GM08714 (cell line): ENCODE measurements around the gene RIMBP2.

Experiments used
- H3K4me3 ChIP-seq: fragments of 200-500 bp; sonication (Bioruptor generic); 2 replicates; pipeline ENCODE4 v1.5.1; 2014; ENCODE audit warnings: mild to moderate bottlenecking, low read length, inconsistent platforms
- ZNF274 ChIP-seq: IDR thresholded peaks from 2 replicates; pipeline ENCODE4 v1.6.1; 2012; ENCODE audit warnings: mild to moderate bottlenecking, low read depth, low read length

Gene RIMBP2

DNA sequence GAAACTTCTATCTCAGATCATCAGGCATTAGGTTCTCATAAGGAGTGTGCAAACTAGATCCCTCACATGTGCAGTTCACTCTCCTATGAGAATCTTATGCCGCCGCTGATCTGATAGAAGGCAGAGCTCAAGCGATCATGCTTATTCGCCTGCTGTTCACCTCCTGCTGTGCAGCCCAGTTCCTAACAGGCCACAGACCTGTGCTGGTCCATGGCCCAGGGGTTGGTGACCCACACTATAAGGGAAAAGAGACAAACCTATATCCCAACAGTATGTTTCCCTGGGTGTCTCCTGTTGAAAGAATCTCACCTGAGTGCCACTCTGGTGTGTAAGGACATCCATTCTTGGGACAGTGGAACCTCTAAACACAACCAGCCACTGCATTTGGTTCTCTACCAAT, 186.3 kb downstream of the RIMBP2 start:
- H3K4me3 ChIP-seq = no peak overlapping the region
- TF ChIP-seq ZNF274 = no peak

DNA sequence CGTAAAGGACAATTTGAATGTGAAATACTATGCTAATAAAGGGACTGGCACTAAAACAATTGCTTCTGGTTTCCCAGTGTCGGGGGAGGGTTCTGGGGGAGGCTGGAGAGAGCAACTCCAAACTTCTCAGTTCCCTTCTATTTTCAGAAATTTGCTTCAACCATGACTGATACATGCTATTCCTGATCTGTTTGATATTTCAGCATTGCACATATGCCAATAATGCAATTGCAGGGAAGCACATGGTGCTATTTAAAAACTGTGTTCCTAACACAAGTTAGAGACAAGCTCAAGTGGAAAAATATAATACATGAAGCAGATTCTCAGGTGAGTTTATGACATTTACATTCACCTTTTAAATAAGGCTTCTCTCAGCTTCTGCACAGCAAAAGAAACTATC, 188.9 kb downstream of the RIMBP2 start:
- TF ChIP-seq ZNF274 = no peak
- no peak overlapping the region for H3K4me3 ChIP-seq

DNA sequence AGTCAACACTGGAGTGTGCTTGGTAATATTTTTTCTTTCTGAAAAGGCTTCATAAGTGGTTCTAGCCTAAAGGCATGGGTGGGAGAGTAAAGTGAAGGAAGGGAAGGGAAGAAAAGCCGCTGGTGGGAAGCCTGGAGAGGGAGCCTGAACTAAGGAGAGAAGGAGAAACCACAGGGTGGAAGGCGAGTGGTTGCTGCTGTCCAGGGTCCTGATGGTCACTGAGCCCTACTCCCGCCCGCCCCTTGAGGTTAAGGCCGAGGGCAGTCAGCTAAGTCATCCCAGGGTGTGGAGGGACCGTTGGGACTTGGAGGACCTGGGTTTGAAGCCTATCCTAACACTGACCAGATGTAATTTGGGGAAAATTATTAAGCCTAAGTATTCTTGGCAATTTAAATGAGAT, 189.3 kb downstream of the RIMBP2 start:
- H3K4me3 ChIP-seq = no peak overlapping the region
- no peak for TF ChIP-seq ZNF274

DNA sequence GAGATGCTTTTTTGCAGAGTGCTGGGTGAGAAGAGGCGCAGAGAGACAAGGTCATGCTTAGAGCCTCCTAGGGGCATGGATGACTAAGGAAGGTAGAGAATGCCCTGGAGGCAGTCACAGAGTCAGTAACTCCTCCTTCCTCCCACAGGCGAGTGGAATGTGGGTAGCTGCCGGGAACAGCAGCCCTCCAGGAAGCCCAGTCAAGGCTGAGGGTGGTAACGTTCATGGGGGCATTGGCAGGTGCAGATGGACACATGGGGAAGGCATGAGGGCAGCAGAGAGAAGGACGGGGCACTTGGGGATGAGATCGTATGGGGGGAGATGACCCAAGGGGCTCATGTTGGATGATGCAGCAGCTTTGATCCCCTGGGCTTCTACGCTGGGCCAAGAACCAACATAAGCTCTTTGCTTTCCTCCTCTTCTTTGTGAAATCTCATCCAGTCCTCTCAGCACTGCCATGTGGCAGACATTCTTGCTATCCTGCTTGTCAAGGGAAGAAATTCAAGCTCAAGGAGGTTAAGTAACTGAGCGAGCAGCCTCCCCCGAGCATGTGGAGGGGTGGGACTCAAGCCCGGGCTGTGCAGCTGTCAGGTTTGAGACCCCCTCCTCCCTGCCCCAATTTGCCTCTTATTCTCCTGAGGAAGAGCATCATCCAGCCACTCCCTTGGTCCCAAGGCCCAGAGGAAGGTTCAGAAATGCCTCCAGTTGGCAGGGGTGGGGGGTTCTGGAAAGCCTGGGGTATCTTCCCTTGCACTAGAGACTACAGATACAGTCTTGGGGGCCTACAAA, 190.5 kb downstream of the RIMBP2 start:
- no peak for TF ChIP-seq ZNF274
- no peak overlapping the region for H3K4me3 ChIP-seq

DNA sequence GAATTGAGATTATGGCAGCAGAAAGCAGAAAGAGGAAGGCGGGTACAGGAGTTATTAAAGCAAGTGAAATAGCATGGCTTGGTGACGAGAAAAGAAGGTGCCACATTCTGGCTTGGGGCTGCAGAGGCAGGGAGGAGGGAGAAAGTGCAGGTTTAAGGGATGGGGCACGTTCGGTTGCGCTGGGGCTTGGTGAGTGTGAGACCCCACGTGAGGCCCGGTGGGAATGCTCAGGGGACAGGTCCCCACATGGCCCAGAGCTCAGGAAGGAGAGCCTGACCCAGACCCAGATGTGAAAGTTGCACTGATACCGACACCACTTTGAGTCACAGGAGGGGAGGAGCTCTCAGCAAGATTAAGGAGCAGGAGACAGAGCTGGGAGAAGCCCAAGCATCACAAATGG, 191.3 kb downstream of the RIMBP2 start:
- H3K4me3 ChIP-seq = no peak overlapping the region
- TF ChIP-seq ZNF274 = no peak

DNA sequence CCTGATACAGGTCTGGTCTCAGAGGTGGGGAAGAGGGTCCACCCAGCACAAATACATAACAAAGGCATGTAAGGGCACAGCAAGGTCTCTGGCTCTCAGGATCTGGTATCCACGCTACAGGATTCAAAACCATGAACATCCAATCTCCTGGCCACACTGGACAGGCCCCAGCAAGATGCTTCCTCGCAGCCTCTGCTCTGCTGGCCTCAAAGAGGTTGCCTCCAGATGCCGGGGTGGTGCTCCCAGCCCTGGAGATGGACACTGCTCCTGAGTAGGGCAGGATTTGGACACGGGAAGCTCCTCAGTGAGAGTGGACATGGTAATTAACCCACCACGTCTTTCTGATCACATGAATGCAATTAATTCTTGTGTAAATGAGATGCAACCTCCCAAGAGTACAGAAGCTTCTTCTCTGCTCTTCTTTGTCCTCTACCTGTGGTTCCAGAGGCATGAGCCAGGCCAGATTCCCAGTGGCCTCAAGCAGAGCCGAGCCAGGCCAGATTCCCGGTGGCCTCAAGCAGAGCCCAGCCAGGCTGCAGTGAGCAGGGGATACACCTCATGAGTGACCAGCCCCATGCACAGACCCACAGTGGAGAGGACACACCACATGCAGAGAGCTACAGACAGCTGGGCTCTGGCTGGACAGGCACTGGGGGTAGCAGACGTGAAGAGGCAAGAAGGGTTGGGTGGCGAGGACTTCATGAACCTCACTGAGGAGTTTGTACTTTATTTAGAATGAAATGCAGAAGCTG, 192.1 kb downstream of the RIMBP2 start:
- TF ChIP-seq ZNF274 = no peak

DNA sequence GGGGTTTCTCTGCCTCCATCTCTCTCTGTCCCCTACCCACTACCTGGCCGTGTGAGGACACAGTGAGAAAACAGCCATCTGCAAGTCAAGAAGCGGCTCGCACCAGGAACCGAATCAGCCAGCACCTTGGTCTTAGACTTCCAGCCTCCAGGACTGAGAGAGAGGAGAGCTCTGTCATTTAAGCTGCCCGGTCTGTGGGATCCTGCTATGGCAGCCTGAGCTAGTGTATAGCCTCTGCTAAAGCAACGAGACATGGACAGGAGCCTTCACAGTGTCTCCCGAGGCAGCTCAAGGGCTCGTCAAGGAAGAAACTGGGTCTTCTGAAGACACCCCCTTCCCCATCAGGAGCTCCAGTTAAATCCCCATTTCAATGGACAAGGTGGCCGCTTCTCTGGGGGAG, 192.9 kb downstream of the RIMBP2 start:
- no peak overlapping the region for H3K4me3 ChIP-seq
- no peak for TF ChIP-seq ZNF274

More for the DNA sequence above, 192.1 kb downstream of the RIMBP2 start:
- no peak overlapping the region for H3K4me3 ChIP-seq

DNA sequence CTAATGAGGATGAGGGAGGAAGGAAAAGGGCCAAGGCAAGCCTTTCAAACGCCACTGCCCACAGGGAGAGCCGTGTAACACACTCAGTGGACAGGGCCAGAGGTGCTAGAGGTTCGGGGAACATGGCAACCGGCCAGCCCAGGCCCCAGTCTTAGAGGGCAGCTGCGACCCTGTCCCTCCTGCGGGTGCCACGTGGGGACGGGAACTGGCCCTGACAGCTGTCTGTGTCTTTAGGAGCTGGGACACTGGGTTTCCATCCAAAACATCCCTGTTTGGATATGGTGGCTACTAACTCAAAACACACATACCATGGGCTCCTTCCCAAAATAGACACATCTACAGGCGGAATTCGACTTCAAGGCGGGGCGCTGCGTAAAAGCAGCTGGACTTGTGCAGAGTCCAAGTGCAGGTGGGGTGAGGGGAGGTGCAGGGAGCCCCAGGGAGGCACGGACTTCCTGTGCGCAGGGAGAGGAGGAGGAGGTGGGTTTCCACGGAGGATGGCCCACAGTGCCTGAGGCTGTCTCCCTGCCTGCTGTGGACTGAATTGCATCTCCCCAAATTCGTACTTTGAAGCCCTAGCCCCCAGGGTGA, 193.8 kb downstream of the RIMBP2 start:
- H3K4me3 ChIP-seq = no peak overlapping the region
- no peak for TF ChIP-seq ZNF274

DNA sequence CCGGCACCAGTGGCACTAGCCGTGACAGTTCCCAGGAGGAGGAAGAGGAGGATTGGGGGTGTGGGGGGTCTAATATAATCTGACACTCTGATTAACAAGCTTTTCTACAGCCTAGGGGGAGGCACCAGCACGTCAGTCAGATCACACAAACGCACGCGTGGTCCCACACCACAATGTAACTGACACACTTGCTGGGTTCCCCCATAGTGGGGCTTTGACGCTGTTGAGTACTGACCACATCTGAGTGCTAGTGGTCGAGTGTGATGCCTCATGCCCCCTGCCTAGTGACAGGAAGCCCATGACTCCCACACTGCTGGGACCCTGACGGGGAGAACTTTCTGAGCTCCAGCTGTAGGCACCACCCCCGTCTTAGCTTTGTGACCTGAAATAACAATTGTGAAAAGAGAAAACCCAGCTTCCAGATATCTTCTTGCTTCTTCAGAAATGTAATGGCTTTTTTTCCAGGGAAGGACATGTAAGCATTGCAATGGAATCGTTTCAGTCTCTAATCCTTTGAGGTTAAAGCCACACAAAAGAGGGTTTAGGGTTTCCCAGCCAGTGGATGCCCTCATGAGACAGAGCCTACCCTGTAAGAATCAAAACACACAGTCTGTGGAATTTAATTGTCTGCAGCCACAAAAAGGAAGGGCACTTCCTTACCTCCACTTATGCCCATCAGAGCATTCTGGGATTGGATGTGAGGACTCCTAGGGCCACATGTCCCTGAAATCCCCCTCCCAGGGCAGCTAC, 194.5 kb downstream of the RIMBP2 start:
- H3K4me3 ChIP-seq = no peak overlapping the region
- no peak for TF ChIP-seq ZNF274

DNA sequence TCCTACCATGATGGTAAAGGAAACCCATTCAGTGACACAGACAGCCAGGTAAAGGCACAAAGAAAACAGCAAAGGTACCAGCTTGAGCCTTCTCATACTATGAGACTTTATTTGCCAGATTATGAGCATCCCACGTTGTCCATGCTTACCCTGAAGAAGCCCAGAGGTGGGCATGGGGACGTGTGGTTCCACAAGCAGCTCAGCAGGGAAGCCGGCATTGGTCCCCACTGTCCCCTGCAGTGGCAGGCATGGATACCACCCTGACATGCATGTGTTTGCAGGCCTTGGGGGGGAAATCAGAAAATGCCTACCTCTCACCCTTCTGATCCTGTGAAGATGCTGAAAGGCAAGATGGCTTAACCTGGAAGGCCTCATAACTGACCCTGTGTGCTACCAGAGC, 195.3 kb downstream of the RIMBP2 start:
- no peak overlapping the region for H3K4me3 ChIP-seq
- TF ChIP-seq ZNF274 = no peak

DNA sequence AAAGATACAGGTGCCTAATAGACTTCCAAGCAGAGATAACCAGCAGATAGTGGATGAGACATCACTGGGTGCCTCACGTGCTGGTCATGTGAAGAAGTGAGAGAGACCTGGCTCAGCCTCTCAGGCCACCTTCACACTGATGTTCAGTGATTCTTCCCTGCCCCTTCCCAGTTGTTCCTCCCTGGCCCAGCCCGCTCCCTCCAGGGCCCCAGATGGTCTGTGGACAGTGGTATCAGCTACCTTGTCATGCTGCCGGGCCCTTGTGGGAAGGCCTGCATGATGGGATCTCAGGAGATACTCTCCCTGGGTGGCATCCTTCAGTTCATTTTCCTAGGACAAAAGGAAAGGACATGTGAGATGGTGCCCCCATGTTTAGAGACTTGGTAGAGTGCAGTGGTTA, 198.5 kb downstream of the RIMBP2 start:
- no peak for TF ChIP-seq ZNF274
- H3K4me3 ChIP-seq = no peak overlapping the region

DNA sequence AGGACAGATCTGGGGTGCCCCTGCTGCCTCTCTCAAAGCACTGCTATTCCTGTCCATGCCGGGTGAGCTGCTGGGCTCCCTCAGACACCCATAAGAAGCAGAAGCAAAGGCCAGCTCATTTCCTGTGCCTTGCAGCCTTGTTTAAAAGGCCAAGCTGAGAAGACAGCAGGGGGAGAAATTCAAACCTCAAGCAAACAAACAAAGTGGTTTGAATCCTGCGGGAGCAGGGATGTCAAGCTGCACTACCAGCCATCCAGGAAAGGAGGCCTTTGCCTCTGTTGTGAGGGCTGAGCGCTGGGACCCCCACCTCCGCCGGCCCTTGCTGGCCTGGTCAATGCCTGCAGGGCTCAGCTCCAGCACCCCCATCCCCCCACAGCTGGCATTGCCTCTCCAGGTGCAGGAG, 201.9 kb downstream of the RIMBP2 start:
- TF ChIP-seq ZNF274 = no peak
- no peak overlapping the region for H3K4me3 ChIP-seq

DNA sequence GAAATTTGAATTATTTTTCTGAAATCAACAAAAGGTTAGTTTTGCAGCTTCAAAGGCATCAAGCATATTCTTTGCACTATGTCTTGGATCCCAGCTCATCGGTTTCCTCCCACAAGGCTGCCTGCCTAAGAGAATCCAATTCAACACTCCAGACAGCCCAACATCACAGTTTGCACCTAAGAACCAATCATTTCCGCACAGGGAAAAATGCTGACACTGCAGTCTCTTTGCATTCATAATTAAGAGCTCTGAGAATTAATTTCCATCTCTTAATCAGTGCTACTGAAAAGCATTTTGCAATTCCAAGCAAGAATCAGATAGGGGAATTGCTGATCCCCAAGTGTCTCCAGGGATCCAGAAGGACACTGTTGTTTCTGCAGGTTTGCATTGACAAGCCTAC, 202.5 kb downstream of the RIMBP2 start:
- no peak overlapping the region for H3K4me3 ChIP-seq
- no peak for TF ChIP-seq ZNF274

DNA sequence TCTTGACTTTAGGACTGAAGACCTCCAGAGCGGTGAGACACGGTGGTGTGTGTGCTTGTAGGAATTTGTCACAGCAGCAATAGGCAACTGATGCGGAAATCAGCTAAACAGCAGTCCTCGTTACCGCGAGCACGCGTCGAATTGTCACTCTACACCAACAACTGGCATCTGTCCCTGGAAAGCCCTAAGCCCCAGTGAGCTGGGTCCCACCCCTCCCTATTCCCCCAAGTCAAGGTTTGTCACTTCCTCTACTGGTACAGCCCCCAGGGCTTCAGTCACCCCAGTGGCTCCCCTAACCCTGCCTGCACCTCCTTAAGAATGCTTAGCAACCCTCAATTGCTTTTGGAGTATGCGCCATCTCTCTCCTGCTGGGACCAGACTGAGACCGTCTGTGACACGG, 204.8 kb downstream of the RIMBP2 start:
- H3K4me3 ChIP-seq = no peak overlapping the region
- no peak for TF ChIP-seq ZNF274
